Gastrocnemius medialis (tissue), 4 donors: ENCODE results near the gene KIF3C.

Experiments used
- CTCF ChIP-seq, 5 experiments: fragments of 450-650 bp in 3 of 5; fragments of 200-600 bp in 2 of 5; sonication (generic) in 2 of 5; IDR thresholded peaks in 4 of 5; conservative IDR thresholded peaks in 1 of 5; 1 replicate in 4 of 5; 2 replicates in 1 of 5; pipeline ENCODE4 v1.5.1; 2016 to 2019; ENCODE audit warnings: antibody characterized with exemption in 5 of 5, mild to moderate bottlenecking in 3 of 5, moderate library complexity in 3 of 5
- POLR2A ChIP-seq, 2 donors: fragments of 450-650 bp; IDR thresholded peaks; one replicate each; pipeline ENCODE4 v1.6.1; 2017; ENCODE audit warnings: antibody characterized with exemption in 2 of 2, mild to moderate bottlenecking in 2 of 2, moderate library complexity in 2 of 2

- no peak for TF ChIP-seq CTCF (IDR thresholded peaks at IDR 0.05 in 4 of 5, conservative IDR thresholded peaks at IDR 0.05 in 1 of 5)
- no peak for TF ChIP-seq POLR2A (IDR thresholded peaks at IDR 0.05)
Measured at GRCh38 chr2:25941042-25941441, 41.3 kb downstream of the KIF3C start.
